CD4-positive, alpha-beta memory T cell (primary cell): ENCODE data around the gene HPN. TPM values are rescaled to one million over a fixed set of nuclear protein-coding genes. Genes with fewer than 3 reads are reported as not detected.

Experiments used
- CTCF ChIA-PET: fragments of 350-600 bp; sonication (Branson Sonifier 250); formaldehyde crosslinking; loops from one replicate; lab custom pipeline; 2021; ENCODE audit warnings: inconsistent platforms; ENCODE audit not compliant: partially characterized antibody; lab: Charles Lee
- POLR2A ChIA-PET: fragments of 350-600 bp; sonication (Branson Sonifier 250); formaldehyde crosslinking; loops from one replicate; lab custom pipeline; 2021; ENCODE audit not compliant: partially characterized antibody; lab: Charles Lee
- DNase-seq, 5 donors: peaks; one replicate each; pipeline versions ENCODE4 v3.0.0 to v3.0.0-alpha.2; 2020 to 2022; ENCODE audit warnings: mixed read lengths in 1 of 5
- H3K27ac ChIP-seq: one replicate; pipeline ENCODE4 v1.7.0; 2013; ENCODE audit warnings: low read depth, low read length
- H3K27me3 ChIP-seq: 2 replicates; pipeline ENCODE4 v1.7.0; 2013; ENCODE audit warnings: mild to moderate bottlenecking, low read length, moderate library complexity; ENCODE audit not compliant: insufficient read depth
- H3K36me3 ChIP-seq: 2 replicates; pipeline ENCODE4 v1.7.0; 2013; ENCODE audit warnings: mild to moderate bottlenecking, low read length, moderate library complexity; ENCODE audit not compliant: insufficient read depth
- H3K4me1 ChIP-seq: 2 replicates; pipeline ENCODE4 v1.7.0; 2013; ENCODE audit warnings: mild to moderate bottlenecking, low read length, moderate library complexity; ENCODE audit not compliant: insufficient read depth
- H3K4me3 ChIP-seq, 2 donors: one replicate each; pipeline ENCODE4 v1.7.0; 2013; ENCODE audit warnings: low read length in 2 of 2, mild to moderate bottlenecking in 1 of 2
- H3K9me3 ChIP-seq, 2 donors: one replicate each; pipeline ENCODE4 v1.7.0; 2013; ENCODE audit warnings: low read length in 2 of 2, control low read depth in 1 of 2; ENCODE audit not compliant: control insufficient read depth in 1 of 2
- H3K27ac Mint-ChIP-seq, 7 donors: one replicate each; pipeline ENCODE4 v1.8.0; 2020 to 2021; ENCODE audit warnings: mixed read lengths in 7 of 7, mild to moderate bottlenecking in 6 of 7, inconsistent platforms in 3 of 7, moderate library complexity in 3 of 7
- H3K27me3 Mint-ChIP-seq, 2 donors: one replicate each; pipeline ENCODE4 v1.8.0; 2020 to 2021; ENCODE audit warnings: mixed read lengths in 2 of 2
- H3K36me3 Mint-ChIP-seq, 2 donors: one replicate each; pipeline ENCODE4 v1.8.0; 2020 to 2021; ENCODE audit warnings: mixed read lengths in 2 of 2, inconsistent platforms in 1 of 2, mild to moderate bottlenecking in 1 of 2
- H3K4me1 Mint-ChIP-seq, 4 donors: one replicate each; pipeline ENCODE4 v1.8.0; 2020 to 2021; ENCODE audit warnings: mixed read lengths in 4 of 4, mild to moderate bottlenecking in 1 of 4
- H3K4me3 Mint-ChIP-seq, 8 donors: one replicate each; pipeline ENCODE4 v1.8.0; 2020 to 2021; ENCODE audit warnings: mixed read lengths in 8 of 8, mild to moderate bottlenecking in 7 of 8, moderate library complexity in 6 of 8, inconsistent platforms in 3 of 8
- H3K9me3 Mint-ChIP-seq, 8 donors: one replicate each; pipeline ENCODE4 v1.8.0; 2020 to 2021; ENCODE audit warnings: mixed read lengths in 8 of 8, mild to moderate bottlenecking in 5 of 8, inconsistent platforms in 3 of 8, moderate library complexity in 1 of 8
- intact Hi-C: fragments of 100-400 bp; cut with micrococcal nuclease; formaldehyde crosslinking; loops from one replicate; pipeline ENCODE4 v1.15.1; 2023
- polyA plus RNA-seq, 2 donors: library from polyadenylated mRNA; unstranded; fragments of 300-500 nt; fragmentation: Illumina TruSeq; gene quantifications; one replicate each; pipeline ENCODE4 v1.2.3, GENCODE V29; 2021
- total RNA-seq, 2 experiments: library from RNA; stranded (reverse); gene quantifications; one replicate each; pipeline ENCODE4 v1.2.3, GENCODE V29; 2021

The HPN gene
- total and polyA plus RNA-seq, 4 experiments from 2014 or later = 0.15 to 0.57 TPM; not detected in 2

- Mint-ChIP-seq H3K27me3 (peaks cover 6 to 10% of the 10 kb centered on the region in 2 donors), H3K36me3 (no peaks in the 10 kb centered on the region), H3K4me1 (peaks cover 0 to 6% (median 3%) of the 10 kb centered on the region in 4 donors), H3K27ac (no peak overlapping the region), H3K9me3 (no peaks in the 10 kb centered on the region), H3K4me3 (no peak overlapping the region)
- DNase-seq = no peak
- intact Hi-C loops = no loop called here
- Histone ChIP-seq H3K4me3 (no peak overlapping the region), H3K27me3 (no peaks in the 10 kb centered on the region), H3K36me3 (no peaks in the 10 kb centered on the region), H3K27ac (no peak overlapping the region), H3K4me1 (peaks cover 7% of the 10 kb centered on the region), H3K9me3 (no peaks in the 10 kb centered on the region)
- CTCF ChIA-PET = interaction anchor here (1.0 kb wide), 1 partner anchor 61 kb away, joined by 3 read pairs; the partner anchor contains the start of gene FXYD5
- POLR2A ChIA-PET = no interaction called here
Observed at GRCh38 chr19:35093430-35093829, 51.9 kb downstream of the HPN start.

GRCh38 chr19:35093941-35094647, 52.6 kb downstream of the HPN start:
- DNase-seq = no peak
- Histone ChIP-seq H3K4me3 (no peak overlapping the region), H3K36me3 (no peaks in the 10 kb centered on the region), H3K27me3 (no peaks in the 10 kb centered on the region), H3K9me3 (no peaks in the 10 kb centered on the region), H3K4me1 (peaks cover 7% of the 10 kb centered on the region), H3K27ac (no peak overlapping the region)
- intact Hi-C loops = no loop called here
- Mint-ChIP-seq H3K4me1 (peaks cover 0 to 6% (median 3%) of the 10 kb centered on the region in 4 donors), H3K36me3 (no peaks in the 10 kb centered on the region), H3K4me3 (no peak overlapping the region), H3K27ac (peak overlapping the region in 2 of 7 donors; percentile 25 to 42), H3K27me3 (peaks cover 6 to 9% of the 10 kb centered on the region in 2 donors), H3K9me3 (no peaks in the 10 kb centered on the region)
- ChIA-PET CTCF (no interaction called here), POLR2A (no interaction called here)

- ChIA-PET POLR2A (no interaction called here), CTCF (no interaction called here)
- H3K27me3 ChIP-seq = no peaks in the 10 kb centered on the region
- H3K9me3 ChIP-seq = no peaks in the 10 kb centered on the region
- no peak overlapping the region for H3K27ac ChIP-seq
- Mint-ChIP-seq H3K36me3 (no peaks in the 10 kb centered on the region), H3K27ac (no peak overlapping the region), H3K4me1 (peaks cover 0 to 6% (median 3%) of the 10 kb centered on the region in 4 donors), H3K27me3 (peaks cover 6 to 7% of the 10 kb centered on the region in 2 donors), H3K9me3 (no peaks in the 10 kb centered on the region), H3K4me3 (no peak overlapping the region)
- DNase-seq = no peak
- H3K4me3 ChIP-seq = no peak overlapping the region
- H3K4me1 ChIP-seq = peaks cover 7% of the 10 kb centered on the region
- no peaks in the 10 kb centered on the region for H3K36me3 ChIP-seq
- intact Hi-C loops = no loop called here
Observed at GRCh38 chr19:35094656-35095055, 53.1 kb downstream of the HPN start.

GRCh38 chr19:35095667-35096368, 54.3 kb downstream of the HPN start:
- no peaks in the 10 kb centered on the region for H3K36me3 ChIP-seq
- H3K4me1 Mint-ChIP-seq = no peaks in the 10 kb centered on the region
- no peaks in the 10 kb centered on the region for H3K9me3 Mint-ChIP-seq
- H3K36me3 Mint-ChIP-seq = no peaks in the 10 kb centered on the region
- H3K4me3 ChIP-seq = no peak overlapping the region
- ChIA-PET CTCF (interaction anchor here (1.1 kb wide), 1 partner anchor 51 kb away, joined by 4 read pairs; no protein-coding TSS in a partner anchor), POLR2A (no interaction called here)
- H3K9me3 ChIP-seq = no peaks in the 10 kb centered on the region
- intact Hi-C loops = no loop called here
- no peak overlapping the region for H3K4me3 Mint-ChIP-seq
- H3K27me3 Mint-ChIP-seq = peaks cover 0 to 2% of the 10 kb centered on the region in 2 donors
- no peak overlapping the region for H3K27ac ChIP-seq
- H3K27me3 ChIP-seq = no peaks in the 10 kb centered on the region
- H3K27ac Mint-ChIP-seq = no peak overlapping the region
- DNase-seq = no peak
- H3K4me1 ChIP-seq = no peaks in the 10 kb centered on the region

GRCh38 chr19:35098413-35099049, 57.0 kb downstream of the HPN start:
- Mint-ChIP-seq H3K27ac (no peak overlapping the region), H3K36me3 (no peaks in the 10 kb centered on the region), H3K4me1 (no peaks in the 10 kb centered on the region), H3K27me3 (peaks cover 0 to 2% of the 10 kb centered on the region in 2 donors), H3K9me3 (no peaks in the 10 kb centered on the region), H3K4me3 (no peak overlapping the region)
- POLR2A ChIA-PET = no interaction called here
- CTCF ChIA-PET = no interaction called here
- no peak overlapping the region for H3K4me3 ChIP-seq
- DNase-seq = no peak
- no peaks in the 10 kb centered on the region for H3K36me3 ChIP-seq
- no peak overlapping the region for H3K27ac ChIP-seq
- H3K4me1 ChIP-seq = no peaks in the 10 kb centered on the region
- no peaks in the 10 kb centered on the region for H3K9me3 ChIP-seq
- no peaks in the 10 kb centered on the region for H3K27me3 ChIP-seq
- intact Hi-C loops = no loop called here

GRCh38 chr19:35099155-35099896, 57.8 kb downstream of the HPN start:
- Mint-ChIP-seq H3K4me1 (no peaks in the 10 kb centered on the region), H3K27me3 (peaks cover 0 to under 1% of the 10 kb centered on the region in 2 donors), H3K9me3 (no peaks in the 10 kb centered on the region), H3K4me3 (no peak overlapping the region), H3K36me3 (no peaks in the 10 kb centered on the region), H3K27ac (no peak overlapping the region)
- Histone ChIP-seq H3K27ac (no peak overlapping the region), H3K9me3 (no peaks in the 10 kb centered on the region), H3K4me1 (no peaks in the 10 kb centered on the region), H3K4me3 (no peak overlapping the region), H3K36me3 (no peaks in the 10 kb centered on the region), H3K27me3 (no peaks in the 10 kb centered on the region)
- DNase-seq = no peak
- intact Hi-C loops = no loop called here
- ChIA-PET POLR2A (no interaction called here), CTCF (interaction anchor here (0.8 kb wide), 1 partner anchor 55 kb away, joined by 4 read pairs; no protein-coding TSS in a partner anchor)
